Transverse colon (tissue), 3 donors: ENCODE results near the gene SHC2.

Experiments used
- CTCF ChIP-seq, 5 experiments: fragments of 200-600 bp in 3 of 5; fragments of 450-650 bp in 2 of 5; sonication (generic) in 3 of 5; IDR thresholded peaks; 1 replicate in 2 of 5; 2 replicates in 3 of 5; pipeline ENCODE4 v1.5.1; 2016 to 2017; ENCODE audit warnings: antibody characterized with exemption in 5 of 5, inconsistent platforms in 3 of 5, mild to moderate bottlenecking in 2 of 5, moderate library complexity in 1 of 5
- EP300 ChIP-seq: sonication (generic); formaldehyde crosslinking; IDR thresholded peaks from one replicate; pipeline ENCODE4 v1.6.1; 2017; ENCODE audit warnings: antibody characterized with exemption, low read depth

GRCh38 chr19:485583-486236, 24.9 kb upstream of the SHC2 start:
- no peak for TF ChIP-seq EP300
- no peak for TF ChIP-seq CTCF (IDR thresholded peaks at IDR 0.05)
